GOT3 (cell line): ENCODE data around the gene ARF1.

ENCODE experiments used
- DNase-seq: peaks from one replicate; lab custom pipeline; 2025; ENCODE audit warnings: mixed read lengths; lab: John Stamatoyannopoulos, UW

ARF1 gene

DNA sequence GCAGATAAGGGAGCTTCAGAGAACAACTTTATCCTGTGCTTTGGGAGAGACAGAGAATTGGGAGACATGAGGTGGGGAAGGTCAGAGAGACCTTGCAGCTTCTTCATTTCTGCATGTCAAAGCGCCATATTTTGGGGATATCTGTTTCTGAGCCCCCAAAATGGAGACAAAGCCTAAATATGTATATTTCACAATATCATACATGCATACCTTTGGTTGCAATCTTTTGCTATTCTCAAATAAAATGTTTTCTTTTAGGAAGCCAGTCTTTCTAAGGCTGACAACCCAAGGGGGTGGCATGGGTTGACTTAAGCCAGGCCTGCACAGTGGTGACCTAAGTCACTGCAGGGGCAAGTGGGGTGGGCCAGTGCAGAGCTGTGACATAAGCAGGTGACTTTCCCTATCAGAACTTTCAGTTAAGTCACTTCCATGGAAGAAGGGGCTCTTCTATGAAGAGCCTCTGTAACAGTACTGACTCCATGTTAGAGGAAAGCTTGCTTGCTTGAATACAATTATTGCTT lies 40.5 kb downstream of the ARF1 start:
- DNase-seq = no peak

DNA sequence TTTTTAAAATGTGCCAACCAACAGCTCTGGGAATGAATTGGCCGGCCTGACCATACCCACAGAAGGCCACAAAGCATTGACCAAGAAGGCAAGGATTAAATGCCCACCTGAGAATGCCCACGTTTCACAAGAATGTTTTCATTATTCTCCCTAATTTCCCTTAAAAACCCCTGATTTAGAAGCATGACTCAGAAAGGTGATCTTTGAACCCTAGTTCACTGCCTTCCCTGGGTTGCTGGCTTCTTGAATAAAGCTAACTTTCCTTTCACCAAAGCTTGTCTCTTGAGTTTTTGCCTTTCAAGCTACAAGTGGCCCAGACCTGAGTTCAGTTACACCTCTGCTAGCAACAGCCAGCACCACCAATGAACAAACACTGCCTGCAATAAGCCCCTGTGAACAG lies 41.0 kb downstream of the ARF1 start:
- DNase-seq = no peak

DNA sequence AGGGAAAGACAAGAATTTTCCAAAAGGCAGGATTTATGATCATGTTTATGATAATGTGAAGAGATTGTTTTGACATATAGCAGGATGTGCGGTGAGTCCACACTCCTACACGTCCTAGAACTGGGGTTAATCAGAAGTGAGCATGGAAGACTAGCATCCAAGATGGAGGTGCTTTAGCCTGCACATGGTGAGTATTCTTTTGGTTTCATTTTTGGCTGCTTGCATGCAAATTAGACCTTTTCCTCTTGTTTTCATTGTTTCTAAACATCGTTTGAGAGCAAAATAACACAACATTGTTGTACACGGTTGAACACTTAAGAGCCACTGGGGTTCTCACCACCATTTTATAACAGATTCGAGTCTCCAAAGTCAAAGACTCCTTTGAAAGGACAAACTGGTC lies 42.7 kb downstream of the ARF1 start:
- no peak for DNase-seq

DNA sequence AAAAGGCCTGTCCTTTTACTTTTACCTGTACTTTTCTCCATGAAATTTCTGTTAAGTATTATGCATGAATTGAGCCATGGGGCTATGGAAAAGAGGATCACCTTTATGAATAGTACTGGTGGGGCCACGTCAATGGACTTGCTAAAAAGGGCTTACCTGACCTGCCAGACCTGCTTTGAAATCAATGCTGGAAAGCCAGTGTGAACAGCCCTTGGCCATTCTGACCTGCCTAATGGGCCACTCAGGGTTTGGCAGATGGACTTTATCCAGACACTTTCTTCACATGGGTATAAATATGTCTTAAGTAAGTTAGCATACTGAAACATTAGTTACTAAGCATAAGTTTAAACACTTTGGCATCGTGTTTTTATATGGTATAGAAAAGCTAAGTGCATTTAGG lies 49.3 kb downstream of the ARF1 start:
- DNase-seq = no peak

DNA sequence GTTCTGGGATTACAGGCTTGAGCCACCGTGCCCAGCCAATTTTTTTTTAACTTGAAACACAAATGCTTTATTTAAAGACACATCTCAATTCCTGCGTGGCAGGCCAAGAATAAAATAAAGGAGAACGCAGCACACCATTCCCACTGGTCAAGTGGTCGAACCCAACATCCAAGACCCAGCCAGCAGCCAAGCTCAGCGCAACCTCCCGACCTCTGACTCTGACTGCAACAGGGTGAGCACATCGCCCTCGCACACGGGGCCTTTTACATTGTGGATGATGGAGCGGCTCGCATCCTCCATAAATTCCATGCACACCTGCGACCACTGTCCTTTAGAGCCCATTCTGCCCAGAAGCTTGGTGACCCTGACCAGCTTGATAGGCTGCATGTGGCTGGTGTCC lies 52.1 kb downstream of the ARF1 start:
- DNase-seq = no peak

DNA sequence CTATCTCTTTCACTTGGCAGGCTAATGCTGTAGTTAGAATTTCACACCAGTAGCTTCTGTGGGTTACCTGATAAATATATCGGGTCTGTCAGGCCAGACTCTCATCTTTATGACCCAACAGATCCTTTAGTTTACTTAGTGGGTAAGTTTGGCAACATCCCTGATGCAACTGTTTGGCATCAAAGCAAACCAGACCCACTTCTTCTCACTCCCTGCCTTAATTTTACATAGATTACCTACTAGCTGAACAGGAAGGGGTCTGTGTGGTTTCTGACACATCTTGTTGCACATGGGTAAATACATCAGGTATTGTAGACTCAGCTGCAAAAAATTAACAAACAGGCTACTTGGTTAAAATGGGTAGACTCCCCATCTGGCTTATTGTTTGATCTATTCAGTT lies 54.4 kb downstream of the ARF1 start:
- no peak for DNase-seq

DNA sequence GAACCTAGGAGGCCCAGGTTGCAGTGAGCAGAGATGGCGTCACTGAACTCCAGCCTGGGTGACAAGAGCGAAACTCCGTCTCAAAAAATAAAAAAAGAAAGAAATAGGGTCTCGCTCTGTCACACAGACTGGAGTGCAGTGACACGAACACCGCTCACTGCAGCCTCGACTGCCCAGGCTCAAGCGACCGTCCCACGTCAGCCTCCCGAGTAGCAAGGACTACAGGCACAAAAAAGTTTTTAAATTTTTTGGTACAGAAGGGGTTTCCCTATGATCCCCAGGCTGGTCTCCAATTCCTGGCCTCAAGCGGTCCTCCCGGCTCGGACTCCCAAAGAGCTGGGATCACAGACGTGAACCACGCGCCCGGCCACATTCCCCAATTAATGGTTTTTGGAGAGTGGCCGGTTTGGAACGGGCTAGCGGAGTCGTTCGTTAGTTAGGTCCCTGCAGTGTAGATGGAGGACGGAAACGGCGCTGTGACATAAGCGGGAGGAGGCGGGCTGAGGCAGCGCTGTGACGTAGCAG lies 57.0 kb downstream of the ARF1 start:
- no peak for DNase-seq

DNA sequence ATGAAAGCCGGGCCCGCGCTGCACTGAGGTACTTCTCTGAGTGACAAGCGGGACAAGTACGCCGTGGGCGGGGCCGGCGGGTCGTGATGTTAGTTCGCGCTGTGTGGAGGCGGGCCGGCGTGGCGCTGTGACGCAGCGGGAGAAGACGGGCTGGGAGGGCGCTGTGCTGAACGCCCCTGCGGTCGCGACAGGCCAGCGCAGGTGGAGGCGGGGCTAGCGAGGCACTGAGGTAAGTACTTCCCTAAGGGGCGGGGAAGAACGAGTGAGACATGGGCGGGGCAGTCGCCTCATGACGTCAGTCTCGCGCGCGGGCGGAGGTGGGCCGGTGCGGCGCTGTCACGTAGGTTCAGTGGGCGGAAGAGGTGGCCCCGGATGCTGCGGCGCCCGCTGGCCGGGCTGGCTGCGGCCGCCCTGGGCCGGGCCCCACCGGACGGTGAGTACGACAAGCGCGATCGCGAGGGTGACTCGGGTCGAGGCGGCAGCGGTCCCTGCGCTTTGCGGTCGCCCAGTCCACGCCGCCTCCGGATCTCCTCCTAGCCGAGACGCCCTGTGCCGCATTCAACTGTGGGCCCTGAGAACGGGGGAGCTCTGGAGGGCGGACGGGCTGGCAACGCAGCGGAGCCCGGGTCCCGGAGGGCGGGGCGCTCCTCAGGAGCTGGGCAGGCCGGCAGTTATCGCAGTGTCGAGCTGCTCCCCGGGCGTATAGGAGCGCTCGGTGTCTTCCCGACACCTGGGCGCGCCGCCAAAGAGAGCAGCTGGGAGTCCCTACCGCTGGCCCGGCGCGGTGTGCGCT lies 57.6 kb downstream of the ARF1 start, which contains the start of gene GUK1:
Gene GUK1 (plus strand): TSS at position 349 of the 793 bp plus-strand sequence. CDS start 24 bp downstream, at position 373.
- peak; percentile 100 for DNase-seq

DNA sequence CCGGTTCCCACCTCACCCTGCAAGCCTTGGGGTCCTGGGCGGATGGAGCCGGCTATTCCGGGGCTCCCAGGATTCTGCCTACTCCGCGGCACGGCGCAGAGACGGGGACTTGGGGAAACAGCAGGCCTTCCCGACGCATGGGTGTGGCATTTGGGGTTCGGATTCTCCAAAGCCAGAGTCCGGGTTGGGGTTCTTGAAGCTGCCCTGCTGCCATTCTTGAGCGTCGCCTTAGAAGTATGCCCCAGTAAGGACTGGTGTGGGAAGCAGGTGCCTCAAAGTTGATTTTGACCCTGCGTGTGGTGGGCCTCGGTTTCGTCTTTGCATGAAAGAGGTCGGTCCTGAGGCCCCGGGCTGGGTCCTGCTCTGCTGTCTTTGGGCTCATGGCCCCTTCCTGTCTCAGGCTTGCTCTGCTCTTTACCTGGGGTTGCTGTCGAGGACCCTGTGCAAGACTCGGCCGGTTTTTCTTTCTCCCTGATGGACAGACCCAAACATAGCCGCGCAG lies 58.3 kb downstream of the ARF1 start:
- no peak for DNase-seq

DNA sequence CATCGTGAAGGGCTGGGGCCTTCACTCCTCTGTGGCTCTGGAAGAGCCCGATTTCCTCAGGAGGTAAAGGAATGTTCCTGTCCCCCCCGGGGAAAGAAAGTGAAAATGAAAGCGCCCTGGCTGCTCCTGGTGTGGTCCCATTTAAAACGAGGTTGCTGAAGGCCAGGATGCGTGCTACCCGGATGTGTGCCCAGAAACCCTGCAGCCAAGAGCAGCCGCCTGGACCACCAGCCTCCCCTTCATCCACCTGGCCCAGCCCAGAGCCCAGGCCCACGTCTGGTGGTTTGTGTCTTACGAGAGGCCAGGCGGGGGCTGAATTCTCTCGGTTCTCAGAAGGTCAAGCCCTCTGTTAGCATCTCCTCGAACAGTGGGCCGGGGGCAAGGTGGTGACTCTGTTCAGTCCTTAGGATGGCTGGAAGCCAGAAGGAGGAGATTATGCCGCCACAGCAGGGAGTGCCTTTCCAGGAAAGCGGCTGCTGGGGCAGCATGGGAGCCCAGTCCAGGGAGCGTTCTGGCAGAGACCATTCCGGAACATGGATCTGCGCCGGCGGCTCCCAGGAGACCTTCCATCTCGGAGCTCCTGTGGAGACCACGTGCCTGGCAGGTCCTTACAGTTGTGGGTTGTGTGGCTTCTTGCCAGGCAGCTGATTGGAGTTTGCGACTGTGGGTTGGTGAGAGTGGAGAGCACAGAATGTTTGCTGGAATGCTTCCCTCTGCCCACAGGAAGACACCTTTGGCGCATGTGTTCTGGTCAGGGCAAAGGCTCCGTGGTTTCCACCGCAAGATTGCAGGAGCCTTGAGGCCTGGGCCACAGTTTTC lies 58.9 kb downstream of the ARF1 start:
- no peak for DNase-seq

DNA sequence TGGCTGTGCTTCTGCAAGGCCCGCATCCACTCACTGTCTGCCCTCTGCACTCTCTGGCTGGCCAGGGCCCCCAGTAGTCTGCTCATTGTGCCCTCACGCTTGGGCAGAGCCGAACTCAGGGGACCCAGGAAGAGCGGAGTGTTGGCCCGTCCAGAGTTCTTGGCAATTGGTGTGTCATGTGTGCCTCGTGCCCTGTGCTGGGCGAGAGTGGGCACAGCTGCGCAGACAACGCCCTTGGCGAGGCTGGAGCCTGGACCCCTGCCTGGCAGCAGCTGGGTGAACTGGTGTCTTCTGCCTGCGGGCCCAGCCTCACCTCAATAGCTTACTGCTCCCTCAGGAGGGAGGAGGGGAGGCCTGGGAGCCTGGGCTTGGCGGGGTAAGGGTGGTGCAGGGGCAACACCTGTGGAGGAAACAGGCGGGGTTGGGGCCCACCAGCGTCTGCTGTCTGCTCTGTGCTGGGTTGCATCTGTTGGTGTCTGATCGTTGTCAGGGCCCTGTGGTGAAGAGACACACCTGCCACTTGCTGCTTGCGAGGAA lies 59.7 kb downstream of the ARF1 start:
- no peak for DNase-seq

DNA sequence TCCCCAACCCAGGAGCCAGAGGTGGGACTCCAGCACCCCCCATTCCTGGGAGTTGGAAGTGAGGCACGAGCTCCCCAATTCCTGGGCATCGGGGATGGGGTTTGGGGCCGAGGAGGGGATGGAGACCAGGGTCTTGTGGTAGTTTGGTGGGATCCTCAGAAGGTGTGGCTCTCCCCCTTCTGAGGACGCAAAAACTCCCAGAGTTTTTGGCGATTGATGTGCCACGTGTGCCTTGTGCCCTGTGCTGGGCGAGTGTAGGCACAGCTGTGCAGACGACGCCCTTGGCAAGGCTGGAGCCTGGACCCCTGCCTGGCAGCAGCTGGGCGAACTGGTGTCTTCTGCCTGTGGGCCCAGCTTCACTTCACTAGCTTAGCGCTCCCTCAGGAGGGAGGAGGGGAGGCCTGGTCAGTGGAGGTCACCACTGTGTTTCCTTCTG lies 60.2 kb downstream of the ARF1 start:
- no peak for DNase-seq

DNA sequence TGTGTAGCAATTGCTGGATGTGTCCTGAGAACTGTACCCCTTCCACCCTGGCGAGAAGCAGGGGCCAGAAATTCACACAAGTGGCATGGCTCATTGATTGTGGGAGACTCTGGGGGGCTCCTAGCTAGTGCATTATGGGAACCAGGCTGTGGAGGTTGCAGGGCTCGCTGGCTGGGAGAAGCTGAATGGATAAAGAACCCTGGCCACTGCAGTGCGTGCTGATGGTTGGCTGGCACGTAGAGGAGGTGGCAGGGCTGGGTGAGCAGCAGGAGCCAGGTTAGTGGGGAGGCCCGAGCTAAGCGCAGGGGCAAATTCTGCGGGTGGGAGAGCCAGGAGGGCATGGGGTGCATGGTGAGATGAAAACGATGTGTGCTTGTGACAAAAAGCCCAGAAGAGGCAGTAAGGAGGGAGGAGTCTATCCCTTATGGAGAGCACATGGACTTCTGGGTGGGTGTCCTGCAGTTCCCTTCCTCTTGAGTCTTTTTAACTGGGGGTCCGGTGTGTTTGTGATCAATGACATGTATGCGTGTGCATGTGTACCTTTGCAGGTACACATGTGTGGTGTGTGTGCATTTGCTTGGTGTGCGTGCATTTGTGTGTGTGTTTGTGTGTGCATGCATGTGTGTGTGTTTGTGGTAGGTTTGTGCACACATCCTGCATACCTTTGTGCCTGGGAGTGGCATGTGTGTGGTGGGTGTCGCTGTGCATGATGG lies 61.1 kb downstream of the ARF1 start:
- no peak for DNase-seq

DNA sequence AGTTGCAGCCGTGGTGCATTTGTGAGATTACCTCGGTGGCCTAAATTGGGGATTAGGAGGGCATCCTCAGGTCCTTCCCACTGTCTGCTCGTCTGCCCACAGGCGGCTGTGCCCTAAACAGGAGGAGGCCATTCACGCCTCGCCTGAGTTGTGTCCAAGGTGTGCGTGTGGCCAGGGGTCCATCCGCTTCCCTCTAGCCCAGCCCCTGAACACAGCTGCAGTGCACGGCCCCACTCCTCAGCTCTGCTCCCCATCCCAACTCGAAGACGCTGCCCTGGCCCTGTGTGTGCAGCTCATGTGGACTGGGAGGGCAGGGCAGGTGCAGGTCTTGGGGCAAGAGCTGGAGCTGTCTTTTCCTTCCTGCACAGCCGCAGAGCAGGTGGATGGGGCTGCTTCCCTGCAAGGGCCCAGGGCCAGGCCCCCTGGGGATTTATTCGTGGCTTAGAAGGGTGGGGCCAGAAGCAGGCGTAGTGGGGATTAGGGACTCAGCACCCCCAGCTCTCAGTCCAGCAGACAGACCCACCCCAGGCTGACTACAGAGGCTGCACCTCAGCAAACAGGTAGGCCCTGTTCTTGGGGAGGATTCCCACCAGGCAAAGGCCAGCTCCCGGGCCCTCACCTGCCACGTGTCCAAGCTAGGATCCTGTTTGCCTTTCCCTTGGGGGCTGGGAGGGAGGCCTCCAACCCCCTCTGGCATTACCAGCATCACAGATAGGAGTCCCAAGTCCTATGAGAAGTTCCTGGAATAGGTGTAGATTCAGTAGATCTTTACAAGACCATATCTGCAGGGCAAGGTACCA lies 61.9 kb downstream of the ARF1 start:
- DNase-seq = no peak

DNA sequence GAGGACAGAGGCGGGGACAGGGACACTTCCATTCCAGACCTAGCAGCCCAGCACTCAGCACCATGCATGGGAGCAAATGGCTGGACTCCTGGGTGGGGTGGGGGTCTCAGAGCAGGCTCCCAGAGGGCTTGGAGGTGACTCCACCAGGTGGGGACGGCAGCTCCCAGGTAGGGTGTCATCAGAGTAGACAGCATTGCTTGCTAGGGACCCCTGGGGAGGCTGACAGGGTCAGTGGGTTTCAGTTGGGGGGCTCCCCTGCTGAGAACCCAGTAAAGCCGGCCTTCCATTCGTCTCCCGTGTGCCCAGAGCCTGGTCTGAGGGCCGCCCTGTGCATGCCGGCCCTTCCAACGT lies 62.5 kb downstream of the ARF1 start:
- no peak for DNase-seq

DNA sequence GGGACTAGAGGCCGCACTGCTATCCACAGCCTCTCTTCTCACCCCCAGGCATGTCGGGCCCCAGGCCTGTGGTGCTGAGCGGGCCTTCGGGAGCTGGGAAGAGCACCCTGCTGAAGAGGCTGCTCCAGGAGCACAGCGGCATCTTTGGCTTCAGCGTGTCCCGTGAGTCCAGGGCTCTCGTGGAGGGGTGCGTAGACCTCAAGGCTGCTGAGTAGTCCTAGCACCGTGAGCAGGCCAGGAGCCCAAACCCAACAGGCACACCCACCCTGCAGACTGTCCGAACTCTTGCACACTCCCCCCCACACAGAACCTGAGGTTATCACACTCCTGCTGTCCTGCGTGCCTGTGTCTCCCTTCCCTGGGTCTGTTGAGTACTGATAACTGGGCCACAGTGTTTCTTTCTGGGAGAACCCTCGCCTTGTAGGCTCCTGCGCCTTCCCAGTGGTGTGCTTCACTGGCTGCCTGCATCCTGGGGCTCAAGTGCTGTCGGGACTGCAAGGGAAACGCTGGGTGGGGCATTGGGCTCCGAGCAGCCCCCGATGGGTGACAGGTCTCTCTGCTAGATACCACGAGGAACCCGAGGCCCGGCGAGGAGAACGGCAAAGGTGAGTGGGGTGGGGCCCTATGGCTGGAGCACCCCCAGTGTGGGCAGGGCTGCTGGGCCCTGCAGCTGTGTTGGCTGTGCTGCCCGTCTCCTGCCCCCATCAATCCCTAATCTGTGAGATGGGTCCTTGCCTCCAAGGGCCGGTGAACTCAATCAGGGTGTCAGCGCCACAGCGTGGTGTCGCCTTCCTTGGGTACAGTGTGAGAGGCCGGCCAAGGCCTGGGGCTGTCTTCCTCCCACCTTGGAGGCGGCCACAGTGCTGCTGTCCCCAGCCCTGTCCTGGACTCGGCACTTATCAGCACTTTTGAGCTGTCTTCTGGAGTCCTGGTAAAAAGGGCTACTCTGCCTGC lies 63.2 kb downstream of the ARF1 start:
- no peak for DNase-seq

DNA sequence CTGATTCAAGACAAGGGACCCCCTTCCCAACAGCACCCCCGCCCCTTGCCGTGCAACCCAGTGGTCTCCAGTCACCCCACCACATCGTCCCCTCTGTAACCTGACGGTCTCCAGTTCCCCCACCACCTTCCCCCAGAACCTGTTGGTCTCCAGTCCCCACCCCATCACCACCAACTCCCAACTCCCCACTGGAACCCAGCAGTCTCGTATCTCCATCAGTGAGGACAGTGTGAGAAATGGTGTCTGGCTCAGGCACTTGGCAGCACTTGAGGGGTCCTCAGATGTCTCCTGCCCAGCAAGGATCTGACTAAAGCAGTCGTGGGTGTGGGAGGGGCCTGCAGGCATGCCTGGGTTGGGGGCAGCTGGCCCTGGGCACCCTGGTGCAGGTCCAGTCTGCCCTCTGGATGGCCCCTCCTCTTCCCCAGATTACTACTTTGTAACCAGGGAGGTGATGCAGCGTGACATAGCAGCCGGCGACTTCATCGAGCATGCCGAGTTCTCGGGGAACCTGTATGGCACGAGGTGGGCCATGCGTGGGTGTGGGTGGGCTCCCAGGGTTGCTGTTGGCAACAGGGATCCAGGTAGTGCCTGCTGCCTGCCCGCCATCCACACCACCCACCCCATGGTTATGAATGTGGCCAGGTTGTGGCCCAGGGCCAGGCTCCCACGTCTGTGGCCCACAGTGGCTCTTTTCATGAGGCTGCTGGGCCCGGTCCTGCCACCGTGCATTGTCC lies 64.1 kb downstream of the ARF1 start:
- no peak for DNase-seq

DNA sequence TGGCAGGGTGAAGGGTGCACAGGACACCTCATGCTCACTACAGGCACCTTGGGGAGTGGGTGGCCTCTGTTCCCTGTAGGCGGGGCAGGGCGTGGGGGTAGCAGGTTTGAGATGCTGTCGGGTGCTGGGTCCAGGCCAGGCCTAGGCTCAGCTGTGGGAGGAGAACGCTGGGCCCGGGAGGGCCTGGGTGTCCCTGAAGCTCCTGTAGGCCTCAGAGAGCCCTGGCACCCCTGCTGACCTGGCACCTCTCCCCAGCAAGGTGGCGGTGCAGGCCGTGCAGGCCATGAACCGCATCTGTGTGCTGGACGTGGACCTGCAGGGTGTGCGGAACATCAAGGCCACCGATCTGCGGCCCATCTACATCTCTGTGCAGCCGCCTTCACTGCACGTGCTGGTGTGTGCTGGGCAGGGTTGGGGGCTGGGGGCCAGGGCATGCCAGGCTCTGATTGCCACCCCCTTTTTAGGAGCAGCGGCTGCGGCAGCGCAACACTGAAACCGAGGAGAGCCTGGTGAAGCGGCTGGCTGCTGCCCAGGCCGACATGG lies 64.7 kb downstream of the ARF1 start:
- no peak for DNase-seq

DNA sequence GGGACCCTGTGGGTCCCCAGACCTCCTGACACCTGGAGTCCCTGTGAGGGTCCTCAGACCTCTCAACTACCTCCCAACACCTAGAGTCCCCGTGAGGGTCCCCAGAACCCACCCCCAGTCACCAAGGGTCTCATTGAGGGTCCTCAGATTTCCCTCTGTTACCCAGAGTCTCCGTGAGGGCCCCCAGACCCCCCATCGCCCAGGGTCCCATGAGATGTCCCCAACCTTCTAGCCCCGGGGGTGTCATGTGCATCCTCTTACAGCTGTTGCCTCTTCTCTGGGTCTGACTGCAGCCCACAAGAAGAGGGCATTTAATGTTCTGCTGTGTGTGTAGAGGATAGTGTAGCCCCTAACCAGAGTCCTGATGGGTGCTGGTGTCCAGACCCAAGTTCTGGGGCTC lies 65.3 kb downstream of the ARF1 start:
- no peak for DNase-seq
